ENCODE results near the gene KCNJ4.
"Not testable (repeated sequence)": the region's sequence is repeated elsewhere in the genome, so short reads cannot be mapped to it uniquely, and the experiment has no call there.

DNA sequence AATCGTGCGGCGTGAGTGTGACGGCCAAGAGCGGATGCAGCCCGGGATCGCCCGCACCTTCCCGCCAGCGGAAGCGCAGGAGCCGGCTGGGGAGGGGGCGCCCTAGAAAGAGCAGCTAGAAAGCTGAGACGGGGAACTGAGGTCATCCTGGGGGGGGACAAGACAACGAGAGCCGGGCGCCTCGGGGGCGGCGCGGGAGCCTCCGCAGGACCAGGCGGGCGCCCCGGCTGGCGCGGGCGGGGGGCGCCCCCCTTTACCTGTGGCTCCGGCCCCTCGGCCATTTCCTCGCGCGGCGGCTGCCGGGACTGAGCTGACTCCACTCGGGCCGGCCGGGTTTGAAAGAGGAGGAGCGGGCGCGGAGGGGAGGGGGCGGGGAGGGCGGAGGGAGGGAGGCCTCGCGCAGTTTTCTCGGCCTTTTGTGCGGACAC is 56.8 kb downstream of the KCNJ4 start:
- TF ChIP-seq, protein P1, sequence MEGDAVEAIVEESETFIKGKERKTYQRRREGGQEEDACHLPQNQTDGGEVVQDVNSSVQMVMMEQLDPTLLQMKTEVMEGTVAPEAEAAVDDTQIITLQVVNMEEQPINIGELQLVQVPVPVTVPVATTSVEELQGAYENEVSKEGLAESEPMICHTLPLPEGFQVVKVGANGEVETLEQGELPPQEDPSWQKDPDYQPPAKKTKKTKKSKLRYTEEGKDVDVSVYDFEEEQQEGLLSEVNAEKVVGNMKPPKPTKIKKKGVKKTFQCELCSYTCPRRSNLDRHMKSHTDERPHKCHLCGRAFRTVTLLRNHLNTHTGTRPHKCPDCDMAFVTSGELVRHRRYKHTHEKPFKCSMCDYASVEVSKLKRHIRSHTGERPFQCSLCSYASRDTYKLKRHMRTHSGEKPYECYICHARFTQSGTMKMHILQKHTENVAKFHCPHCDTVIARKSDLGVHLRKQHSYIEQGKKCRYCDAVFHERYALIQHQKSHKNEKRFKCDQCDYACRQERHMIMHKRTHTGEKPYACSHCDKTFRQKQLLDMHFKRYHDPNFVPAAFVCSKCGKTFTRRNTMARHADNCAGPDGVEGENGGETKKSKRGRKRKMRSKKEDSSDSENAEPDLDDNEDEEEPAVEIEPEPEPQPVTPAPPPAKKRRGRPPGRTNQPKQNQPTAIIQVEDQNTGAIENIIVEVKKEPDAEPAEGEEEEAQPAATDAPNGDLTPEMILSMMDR (IDR thresholded peaks at IDR 0.05), result not testable (repeated sequence)
- TF ChIP-seq HOXB5 (CRISPR knock-in tag; IDR thresholded peaks at IDR 0.05), result not testable (repeated sequence)

Measured in A549 (cell line).